CD4-positive, alpha-beta T cell treated with Interleukin-6 at 100 ng/mL for 8 hours (primary cell): ENCODE data around the gene SAP25.
"Not testable (repeated sequence)": the region's sequence is repeated elsewhere in the genome, so short reads cannot be mapped to it uniquely, and the experiment has no call there.

Source experiments
- DNase-seq: peaks from one replicate; pipeline ENCODE4 v3.0.0-alpha.2; 2020; ENCODE audit warnings: mixed read lengths, low spot score

The SAP25 gene

DNA sequence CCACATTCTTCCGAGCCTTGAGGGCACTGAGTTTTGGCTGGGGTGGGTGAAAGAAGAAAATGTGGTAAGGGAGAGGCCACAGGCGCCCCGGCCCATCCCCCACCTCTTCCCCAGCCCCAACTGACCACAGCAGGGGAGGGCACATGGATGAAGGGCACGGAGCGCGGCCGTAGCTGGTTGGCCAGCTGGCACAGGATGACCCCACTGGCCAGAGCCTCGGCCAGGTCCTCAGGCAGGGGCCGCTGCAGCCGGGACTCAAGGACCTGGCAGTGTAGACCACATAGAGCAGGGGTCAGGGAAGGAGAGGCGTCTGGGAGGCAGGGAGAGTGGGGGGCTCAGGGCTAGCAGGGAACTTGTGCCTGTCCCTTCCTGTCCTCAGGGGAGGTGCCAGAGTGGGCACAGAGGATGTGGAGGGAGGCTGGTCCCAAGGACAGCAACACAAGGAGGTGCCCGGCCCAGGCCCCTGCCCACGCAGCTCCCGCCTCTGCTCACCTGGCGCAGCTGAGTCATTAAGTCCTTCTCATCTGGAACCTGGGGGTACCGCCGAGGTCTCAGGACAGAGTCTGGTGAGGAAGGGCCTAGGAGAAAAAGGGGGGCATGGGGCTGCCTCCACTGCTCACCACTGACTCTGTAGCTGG, 2.2 kb upstream of the SAP25 start:
- DNase-seq: no peak

GRCh38 chr7:100575206-100575631, 1.5 kb upstream of the SAP25 start:
- DNase-seq: no peak

GRCh38 chr7:100574362-100575205, 884 bp upstream of the SAP25 start:
- no peak for DNase-seq

- DNase-seq: no peak
Observed at GRCh38 chr7:100572949-100573675, 588 bp downstream of the SAP25 start.

DNA sequence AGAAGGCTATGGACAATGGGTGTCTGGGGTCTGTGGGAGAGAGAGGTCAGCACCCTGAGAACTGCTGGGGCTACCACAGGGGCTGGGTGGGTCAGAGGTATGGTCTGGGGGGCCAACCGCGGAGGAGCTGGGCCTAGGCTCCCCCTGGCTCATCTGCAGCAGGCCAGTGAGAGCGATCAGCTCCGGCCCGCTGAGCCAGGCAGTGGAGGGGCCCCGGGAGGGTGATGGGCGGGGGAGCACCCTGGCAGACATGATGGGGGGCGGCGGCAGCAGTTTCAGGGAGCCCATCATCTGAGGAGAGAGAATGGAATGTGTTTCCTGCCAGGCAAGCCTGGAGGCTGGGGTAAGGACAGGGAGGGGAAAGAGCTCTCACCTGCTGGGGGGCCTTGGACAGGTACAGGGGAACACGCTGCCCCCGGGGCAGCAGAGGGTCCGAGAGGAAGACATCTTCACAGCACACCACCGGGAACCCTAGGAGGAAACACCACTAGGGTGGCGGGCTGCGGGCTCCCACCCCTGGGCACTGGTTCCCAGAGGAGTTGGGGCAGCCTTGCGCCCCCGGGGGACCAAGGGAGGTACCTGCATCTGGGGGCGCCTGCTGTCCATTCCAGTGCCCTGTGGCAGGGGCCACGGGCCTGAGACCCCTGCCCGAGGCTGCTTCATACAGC, 1.3 kb downstream of the SAP25 start:
- no peak for DNase-seq

DNA sequence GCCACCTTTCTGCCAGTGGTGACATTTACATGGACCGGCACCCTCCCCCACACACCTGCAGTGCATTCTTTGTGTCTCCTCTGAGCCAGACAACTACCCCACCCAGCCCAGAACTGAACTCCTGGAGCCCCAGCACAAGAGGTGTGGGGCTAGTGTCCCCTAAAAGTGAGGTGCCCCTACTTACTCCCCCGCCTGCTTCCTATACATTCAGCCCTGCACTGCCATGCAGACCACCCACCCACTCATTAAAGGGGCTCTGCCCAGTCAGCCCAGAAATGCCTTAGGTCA, 1.9 kb downstream of the SAP25 start:
- no peak for DNase-seq

- DNase-seq: no peak
Observed at GRCh38 chr7:100570954-100571828, 2.5 kb downstream of the SAP25 start.

- peak; percentile 52 for DNase-seq
Observed at GRCh38 chr7:100568896-100569844, 4.5 kb downstream of the SAP25 start.

- DNase-seq: no peak
Observed at GRCh38 chr7:100568176-100568895, 5.4 kb downstream of the SAP25 start.

DNA sequence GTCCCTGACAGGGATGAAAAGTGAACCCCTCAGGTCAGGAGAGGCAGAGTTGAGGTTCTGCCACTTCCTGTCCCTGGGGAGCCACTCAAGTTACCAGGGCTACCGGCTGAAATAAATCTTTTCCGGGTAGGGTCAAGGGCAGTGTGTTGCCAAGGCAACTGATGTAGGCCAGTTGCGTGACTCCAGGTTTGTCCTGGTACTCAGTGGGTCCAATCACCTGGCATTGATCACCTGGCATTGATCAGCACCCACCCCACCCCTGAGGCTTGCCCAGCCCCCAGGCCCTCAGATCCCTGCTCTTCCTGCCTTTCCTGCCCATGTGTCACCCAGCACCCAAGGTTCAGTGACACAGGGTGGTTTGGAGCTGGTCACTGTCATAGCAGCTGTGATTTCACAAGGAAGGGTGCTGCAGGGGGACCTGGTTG, 5.9 kb downstream of the SAP25 start:
- no peak for DNase-seq

DNA sequence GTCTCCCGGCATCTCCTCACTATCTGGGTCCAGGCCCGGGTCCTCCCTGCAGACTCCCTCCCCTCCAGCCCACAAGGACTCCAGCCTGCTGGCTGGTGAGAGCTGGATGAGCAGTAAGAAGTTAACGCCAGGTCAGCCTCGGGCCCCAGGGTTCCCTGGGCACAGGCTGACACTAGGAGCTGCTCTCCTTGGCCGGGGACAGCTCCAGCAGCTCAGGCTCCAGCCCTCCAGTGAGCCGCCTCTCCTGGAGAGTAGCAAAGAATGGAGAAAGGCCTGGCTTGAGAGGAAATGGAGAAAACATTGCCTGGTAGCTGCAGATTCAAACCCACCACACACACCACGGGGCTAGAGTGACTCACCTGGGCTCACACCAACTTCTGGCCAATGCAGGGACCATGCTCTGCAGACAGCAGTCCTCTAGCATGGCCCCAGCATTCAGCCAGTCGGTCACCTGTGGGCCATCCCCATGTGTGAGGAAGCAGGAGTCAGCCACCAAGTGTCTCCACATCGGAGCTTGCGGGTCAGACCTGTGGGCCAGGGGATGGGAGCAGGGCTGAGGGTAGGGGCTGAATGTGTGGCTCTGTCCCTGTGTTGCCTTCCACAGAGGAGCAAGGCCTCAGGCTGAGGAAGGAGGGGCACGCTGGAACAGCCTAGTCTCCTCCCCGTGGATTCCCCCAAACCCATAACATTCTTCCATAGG, 6.5 kb downstream of the SAP25 start:
- DNase-seq: no peak

DNA sequence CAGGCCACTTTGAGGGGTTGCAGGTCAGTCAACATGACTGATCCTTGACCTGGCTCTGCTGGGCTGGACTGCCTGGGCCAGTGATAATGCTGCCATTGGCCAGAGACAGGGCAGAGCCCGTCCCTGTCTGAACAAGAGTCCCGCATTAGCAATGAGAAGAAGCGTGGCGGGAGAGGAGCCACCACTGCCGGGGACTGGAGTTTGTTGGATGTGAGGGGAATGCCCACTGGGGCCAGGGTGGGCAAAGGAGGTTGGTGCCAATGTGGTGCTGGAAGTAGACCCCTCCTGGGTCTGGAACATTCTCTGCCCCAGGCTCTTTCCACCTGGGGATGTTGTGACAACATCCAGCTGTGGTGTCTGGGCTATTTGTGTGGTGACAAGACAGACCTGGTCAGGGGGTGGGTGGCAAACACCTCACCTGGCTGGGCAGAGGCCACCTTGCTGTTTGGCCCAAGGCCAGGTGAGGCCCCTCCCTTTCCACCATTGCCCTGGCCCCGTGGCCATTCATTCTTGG, 7.6 kb downstream of the SAP25 start:
- DNase-seq: no peak

DNA sequence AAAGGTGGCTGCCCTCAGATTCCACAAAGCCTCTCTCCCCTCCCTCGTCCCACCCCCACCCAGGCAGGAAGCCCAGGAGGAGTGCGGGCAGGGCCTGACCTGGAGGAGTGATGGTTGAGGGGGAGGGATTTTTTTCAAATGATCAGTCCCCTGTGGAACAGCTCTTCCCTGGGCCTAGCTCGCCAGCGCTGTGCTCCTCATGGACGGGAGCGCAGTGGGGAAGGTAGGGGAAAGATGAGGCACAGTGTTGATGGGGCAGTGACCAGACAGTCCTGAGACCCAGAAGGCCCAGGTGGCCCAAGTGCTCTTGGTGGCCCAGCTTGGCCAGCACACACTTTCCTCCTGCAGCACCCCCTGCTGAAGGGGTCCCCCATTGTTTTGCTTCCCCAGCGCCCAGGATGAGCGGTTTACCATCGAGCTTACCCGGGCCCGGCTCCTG, 8.5 kb downstream of the SAP25 start:
- DNase-seq: no peak

GRCh38 chr7:100564405-100564804, 9.3 kb downstream of the SAP25 start:
- not testable (repeated sequence) for DNase-seq

DNA sequence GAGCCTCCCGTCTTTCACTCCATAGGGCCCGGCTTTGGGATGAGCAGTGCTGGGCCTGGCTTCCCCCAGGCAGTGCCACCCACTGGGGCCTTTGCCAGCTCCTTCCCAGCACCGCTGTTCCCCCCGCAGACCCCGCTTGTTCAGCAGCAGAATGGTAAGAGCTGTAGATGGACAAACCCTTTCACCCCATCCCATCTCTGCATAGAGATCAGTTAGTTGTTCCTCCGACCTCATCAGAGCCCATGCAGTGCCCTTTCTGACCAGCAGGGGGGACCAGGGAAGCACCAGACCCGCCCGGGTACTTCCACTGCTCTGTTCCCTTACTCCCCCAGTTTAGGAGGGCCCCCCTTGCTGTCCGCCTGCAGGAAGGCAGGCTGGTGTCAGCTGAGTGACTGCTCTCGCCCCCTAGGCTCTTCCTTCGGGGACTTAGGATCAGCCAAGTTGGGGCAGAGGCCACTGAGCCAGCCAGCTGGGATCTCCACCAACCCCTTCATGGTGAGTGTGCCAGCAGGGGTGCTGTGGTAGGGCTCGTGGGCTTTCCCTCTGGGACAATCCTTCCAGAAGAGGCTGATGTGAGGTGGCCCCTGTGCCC, 9.8 kb downstream of the SAP25 start:
- peak; percentile 82 for DNase-seq

DNA sequence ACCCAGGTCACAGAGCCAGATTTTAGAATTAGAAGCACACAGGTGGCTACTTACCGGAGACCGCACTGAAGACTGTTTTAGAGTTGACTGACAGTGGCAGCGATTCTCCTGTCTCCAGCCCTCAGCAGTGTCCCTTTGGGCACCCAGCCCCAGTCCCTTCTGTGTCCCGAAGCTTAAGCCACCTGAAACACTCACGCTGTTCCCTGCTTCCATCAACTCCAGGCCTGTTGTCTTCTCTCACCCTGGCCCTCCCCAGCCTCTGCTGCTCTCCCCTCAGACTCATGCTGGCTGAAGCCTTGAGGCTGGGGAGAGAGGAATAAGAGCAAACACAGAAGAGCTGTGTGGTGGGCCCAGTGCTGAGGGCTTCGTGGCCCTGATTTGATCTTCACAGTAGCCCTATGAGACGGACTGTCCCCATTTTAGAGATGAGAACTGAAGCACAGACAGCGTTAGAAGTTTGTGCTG, 10.6 kb downstream of the SAP25 start:
- no peak for DNase-seq

DNA sequence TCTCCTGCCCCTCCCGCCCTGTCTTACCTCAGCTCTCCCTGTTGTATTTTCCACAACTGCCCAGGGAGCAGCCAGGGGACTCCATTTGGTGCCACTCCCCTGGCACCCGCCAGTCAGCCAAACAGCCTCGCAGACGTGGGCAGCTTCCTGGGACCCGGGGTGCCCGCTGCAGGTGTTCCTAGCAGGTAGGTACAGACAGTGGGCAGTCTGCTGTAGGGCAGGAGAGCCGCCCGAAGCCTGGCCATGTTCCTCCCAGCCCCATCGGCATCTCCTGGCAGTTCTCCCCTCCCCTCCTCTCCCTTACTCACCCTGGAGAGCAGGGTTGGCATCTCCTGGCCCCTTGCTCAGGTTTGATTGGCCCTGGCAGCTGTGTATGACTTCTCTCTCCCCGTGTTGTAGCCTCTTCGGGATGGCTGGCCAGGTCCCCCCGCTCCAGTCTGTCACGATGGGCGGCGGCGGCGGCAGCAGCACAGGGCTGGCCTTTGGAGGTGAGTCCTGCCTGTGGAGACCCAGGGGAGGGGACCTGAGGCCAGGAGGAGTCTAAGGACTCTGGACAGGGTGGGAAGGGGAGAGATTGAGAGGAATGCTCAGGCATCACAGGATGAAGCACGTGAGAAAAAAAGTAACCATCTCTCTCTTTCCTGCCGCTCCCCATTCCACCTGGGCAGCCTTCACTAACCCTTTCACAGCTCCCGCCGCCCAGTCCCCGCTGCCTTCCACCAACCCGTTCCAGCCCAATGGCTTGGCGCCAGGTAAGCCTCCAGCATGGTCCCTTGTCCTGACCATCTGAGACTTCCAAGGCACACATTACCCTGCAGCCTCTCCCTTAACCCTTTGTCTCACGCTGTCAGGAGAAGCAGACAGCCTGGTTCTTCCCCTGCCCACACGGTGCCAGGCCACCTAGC, 11.3 kb downstream of the SAP25 start:
- DNase-seq: no peak
